B cell (primary cell): ENCODE results near the gene WDR4. TPM values are rescaled to one million over a fixed set of nuclear protein-coding genes. Genes with fewer than 3 reads are reported as not detected.

Experiments used
- ATAC-seq: fragments of 200-7000 bp; cut with Tn5 transposase; one replicate; pipeline ENCODE4 v1.10.0; 2021; ENCODE audit warnings: low read depth, mild to moderate bottlenecking, moderate number of reproducible peaks, moderate library complexity
- CTCF ChIA-PET: fragments of 350-600 bp; sonication (Branson Sonifier 250); formaldehyde crosslinking; loops from one replicate; lab custom pipeline; 2021; ENCODE audit warnings: antibody characterized with exemption, inconsistent platforms; lab: Charles Lee
- POLR2A ChIA-PET: fragments of 350-600 bp; sonication (Branson Sonifier 250); formaldehyde crosslinking; loops from one replicate; lab custom pipeline; 2021; ENCODE audit warnings: antibody characterized with exemption; lab: Charles Lee
- DNase-seq: peaks from one replicate; pipeline ENCODE4 v3.0.0; 2013
- H2AFZ ChIP-seq: 2 replicates; pipeline ENCODE4 v1.6.1; 2012; ENCODE audit warnings: mild to moderate bottlenecking, low read depth, low read length; ENCODE audit not compliant: insufficient read depth, poor library complexity, severe bottlenecking
- H3K27ac ChIP-seq, 2 donors: 1 replicate in 1 of 2; 2 replicates in 1 of 2; pipeline ENCODE4 v1.5.1; 2012 to 2013; ENCODE audit warnings: low read length in 2 of 2, mild to moderate bottlenecking in 2 of 2, moderate library complexity in 1 of 2
- H3K27me3 ChIP-seq, 4 experiments: fragments of 200-600 bp in 1 of 4; sonication (generic) in 1 of 4; replicated peaks in 1 of 4; 1 replicate in 2 of 4; 2 replicates in 2 of 4; pipeline versions ENCODE4 v1.6.1 to v1.7.0; 2013 to 2016; ENCODE audit warnings: low read length in 3 of 4, mild to moderate bottlenecking in 2 of 4, mixed read lengths in 1 of 4, moderate library complexity in 1 of 4; ENCODE audit not compliant: insufficient read depth in 4 of 4, control insufficient read depth in 3 of 4; ENCODE audit errors: control extremely low read depth in 1 of 4
- H3K36me3 ChIP-seq, 2 experiments: replicated peaks in 1 of 2; 1 replicate in 1 of 2; 2 replicates in 1 of 2; pipeline versions ENCODE4 v1.6.1 to v1.7.1; 2013; ENCODE audit warnings: low read length in 1 of 2; ENCODE audit not compliant: insufficient read depth in 2 of 2, control insufficient read depth in 1 of 2; ENCODE audit errors: control extremely low read depth in 1 of 2, extremely low read depth in 1 of 2
- H3K4me1 ChIP-seq, 2 donors: fragments of 200-600 bp in 1 of 2; sonication (generic) in 1 of 2; 1 replicate in 1 of 2; 2 replicates in 1 of 2; pipeline versions ENCODE4 v1.5.1 to v1.6.1; 2013 to 2017; ENCODE audit warnings: low read length in 2 of 2; ENCODE audit not compliant: control insufficient read depth in 2 of 2, insufficient read depth in 2 of 2
- H3K4me2 ChIP-seq: replicated peaks from 2 replicates; pipeline ENCODE3; 2012; ENCODE audit warnings: mild to moderate bottlenecking, low read depth, low read length; ENCODE audit not compliant: poor library complexity, severe bottlenecking
- H3K4me3 ChIP-seq, 5 experiments: fragments of 200-600 bp in 1 of 5; sonication (generic) in 1 of 5; 1 replicate in 3 of 5; 2 replicates in 2 of 5; pipeline versions ENCODE4 v1.5.1 to v1.7.0; 2011 to 2016; ENCODE audit warnings: low read length in 4 of 5, mild to moderate bottlenecking in 4 of 5, low read depth in 2 of 5, control low read depth in 1 of 5, moderate library complexity in 1 of 5; ENCODE audit not compliant: insufficient read depth in 1 of 5; ENCODE audit errors: control extremely low read depth in 1 of 5, extremely low read depth in 1 of 5
- H3K79me2 ChIP-seq: fragments of 200-600 bp; sonication (generic); one replicate; pipeline ENCODE4 v1.6.0; 2016; ENCODE audit warnings: low read length; ENCODE audit not compliant: control insufficient read depth, insufficient read depth
- H3K9ac ChIP-seq: fragments of 200-600 bp; sonication (generic); 2 replicates; pipeline ENCODE4 v1.6.1; 2017; ENCODE audit warnings: mild to moderate bottlenecking, low read length, moderate library complexity
- H3K9me3 ChIP-seq, 3 donors: one replicate each; pipeline versions ENCODE4 v1.6.1 to v1.7.1; 2013; ENCODE audit warnings: low read length in 2 of 3; ENCODE audit not compliant: control insufficient read depth in 2 of 3, insufficient read depth in 1 of 3; ENCODE audit errors: control extremely low read depth in 1 of 3
- H4K20me1 ChIP-seq: 2 replicates; pipeline ENCODE4 v1.6.0; 2012; ENCODE audit warnings: mild to moderate bottlenecking, low read length; ENCODE audit not compliant: insufficient read depth, control insufficient read depth, poor library complexity, severe bottlenecking
- H3K27ac Mint-ChIP-seq: one replicate; pipeline ENCODE4 v1.8.0; 2021; ENCODE audit warnings: mixed read lengths
- H3K27me3 Mint-ChIP-seq: one replicate; pipeline ENCODE4 v1.8.0; 2021; ENCODE audit warnings: mixed read lengths
- H3K4me1 Mint-ChIP-seq: one replicate; pipeline ENCODE4 v1.8.0; 2021; ENCODE audit warnings: mixed read lengths
- H3K4me3 Mint-ChIP-seq: one replicate; pipeline ENCODE4 v1.8.0; 2021; ENCODE audit warnings: mixed read lengths
- H3K9me3 Mint-ChIP-seq: one replicate; pipeline ENCODE4 v1.8.0; 2022; ENCODE audit warnings: mixed read lengths; ENCODE audit not compliant: insufficient read depth
- CTCF ChIP-seq: fragments of 200-600 bp; IDR thresholded peaks from one replicate; pipeline ENCODE4 v1.8.0; 2022; ENCODE audit warnings: antibody characterized with exemption, mild to moderate bottlenecking
- EZH2 ChIP-seq: IDR thresholded peaks from 2 replicates; pipeline ENCODE4 v1.6.1; 2012; ENCODE audit warnings: borderline replicate concordance, low read depth, mild to moderate bottlenecking, moderate library complexity, low read length; ENCODE audit not compliant: insufficient read depth, poor library complexity, severe bottlenecking
- WGBS: methylation state at CpG from one replicate; pipeline ENCODE4 v1.1.5; 2013; ENCODE audit warnings: missing lambda C conversion rate; ENCODE audit not compliant: insufficient coverage; 5-methylcytosine and 5-hydroxymethylcytosine counted together
- intact Hi-C: fragments of 100-400 bp; cut with micrococcal nuclease; formaldehyde crosslinking; loops from one replicate; pipeline ENCODE4 v1.10.0; 2022
- polyA plus RNA-seq: library from polyadenylated mRNA; depleted of rRNA; stranded (reverse); fragments of >200 nt; gene quantifications from 2 replicates; pipeline ENCODE4 v1.2.3, GENCODE V29; 2012
- total RNA-seq, 2 donors: library from RNA; stranded (reverse); fragments of 120-200 nt in 1 of 2; gene quantifications; 1 replicate in 1 of 2; 2 replicates in 1 of 2; pipeline versions ENCODE4 v1.2.3 to v1.2.4, GENCODE V29; 2013 to 2022

WDR4 gene
- total and polyA plus RNA-seq, 2 donors (not counting 1 experiment from before 2014, with no cell fraction given) = 17.7 to 40.1 TPM

- H3K79me2 ChIP-seq = peaks cover 29% of the 10 kb centered on the region
- peaks cover 37% of the 10 kb centered on the region for H4K20me1 ChIP-seq
- no peak overlapping the region for H3K4me2 ChIP-seq
- POLR2A ChIA-PET = no interaction called here
- Mint-ChIP-seq H3K9me3 (no peaks in the 10 kb centered on the region), H3K4me1 (no peaks in the 10 kb centered on the region), H3K4me3 (no peak overlapping the region), H3K27ac (no peak overlapping the region), H3K27me3 (no peaks in the 10 kb centered on the region)
- H3K27ac ChIP-seq = no peak overlapping the region
- no peak for DNase-seq
- no peaks in the 10 kb centered on the region for H3K4me1 ChIP-seq
- no peaks in the 10 kb centered on the region for H3K27me3 ChIP-seq
- CTCF ChIA-PET = no interaction called here
- peaks cover 0 to 65% of the 10 kb centered on the region in 2 experiments for H3K36me3 ChIP-seq
- no peak overlapping the region for H3K4me3 ChIP-seq
- 95% methylated on average over 4 of the region's 4 CpGs for WGBS
- no peak for ATAC-seq
- H3K9ac ChIP-seq = no peak overlapping the region
- no peak for TF ChIP-seq EZH2
- TF ChIP-seq CTCF = no peak
- no peak overlapping the region for H2AFZ ChIP-seq
- H3K9me3 ChIP-seq = peaks cover 0 to 3% (median 0%) of the 10 kb centered on the region in 3 donors
- intact Hi-C loops = no loop called here
These were observed 31.6 kb downstream of the WDR4 start for GRCh38 chr21:42847726-42848125.

- WGBS = 85% methylated on average over 14 of the region's 18 CpGs
These were observed 32.2 kb downstream of the WDR4 start for GRCh38 chr21:42847051-42847707.

More at GRCh38 chr21:42847051-42847707, 32.2 kb downstream of the WDR4 start:
- H3K27me3 ChIP-seq = no peaks in the 10 kb centered on the region
- peaks cover 0 to 67% of the 10 kb centered on the region in 2 experiments for H3K36me3 ChIP-seq
- no peak for DNase-seq
- H3K79me2 ChIP-seq = peaks cover 33% of the 10 kb centered on the region
- H3K9me3 ChIP-seq = peaks cover 0 to 3% (median 0%) of the 10 kb centered on the region in 3 donors
- no peak overlapping the region for H3K4me3 Mint-ChIP-seq
- H3K9ac ChIP-seq = no peak overlapping the region
- H3K27ac Mint-ChIP-seq = no peak overlapping the region
- ChIA-PET CTCF (interaction anchor here (0.6 kb wide), 1 partner anchor 287 kb away, joined by 3 read pairs; no protein-coding TSS in a partner anchor), POLR2A (no interaction called here)
- H3K27me3 Mint-ChIP-seq = no peaks in the 10 kb centered on the region
- H4K20me1 ChIP-seq = peaks cover 40% of the 10 kb centered on the region
- no peak overlapping the region for H3K4me2 ChIP-seq
- no peaks in the 10 kb centered on the region for H3K9me3 Mint-ChIP-seq
- no peaks in the 10 kb centered on the region for H3K4me1 ChIP-seq
- ATAC-seq = no peak
- no peak overlapping the region for H3K27ac ChIP-seq
- H2AFZ ChIP-seq = no peak overlapping the region
- no peaks in the 10 kb centered on the region for H3K4me1 Mint-ChIP-seq
- TF ChIP-seq EZH2 (no peak), CTCF (no peak)
- intact Hi-C loops = no loop called here
- no peak overlapping the region for H3K4me3 ChIP-seq
